Stimulated activated CD8-positive, alpha-beta memory T cell treated with anti-CD3 and anti-CD28 coated beads, Interleukin-7, amount 100 ng/mL, for 1 hour (primary cell): Measurements from ENCODE around the gene SPEN.

Experiments used
- DNase-seq, 2 donors: peaks; one replicate each; pipeline ENCODE4 v3.0.0-alpha.2; 2020; ENCODE audit warnings: low read depth in 2 of 2

SPEN gene

GRCh38 chr1:15989776-15990175 is 142.3 kb downstream of the SPEN start:
- no peak for DNase-seq
